ENCODE results near the gene RNF34. TPM values are rescaled to one million over a fixed set of nuclear protein-coding genes. Genes with fewer than 3 reads are reported as not detected.
A peak's percentile ranks its signal among the peaks of the same experiment; 100 is the strongest.

Gene RNF34
- total RNA-seq, 1 experiment from 2014 or later = 40.9 TPM

DNA sequence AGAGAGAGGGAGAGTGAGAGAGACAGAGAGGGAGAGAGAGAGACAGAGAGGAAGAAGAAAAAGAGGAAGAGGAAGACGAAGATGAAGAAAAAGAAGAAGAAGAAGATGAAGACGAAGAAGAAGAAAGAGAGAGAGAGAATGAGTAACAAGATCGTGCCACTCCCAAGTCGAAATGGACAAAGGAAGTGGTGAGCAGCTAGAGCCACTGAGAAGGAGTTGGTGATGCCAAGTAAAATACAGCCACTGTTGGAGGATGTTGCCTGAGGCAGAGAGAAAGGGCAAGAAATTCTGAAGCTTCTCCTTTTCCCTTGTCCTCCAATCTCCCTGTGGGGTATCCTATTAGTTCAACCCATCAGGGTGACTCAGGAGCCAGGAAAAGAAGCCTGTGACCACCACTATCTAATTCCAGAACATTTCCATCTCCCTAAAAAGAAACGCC, 35.2 kb upstream of the RNF34 start:
- H3K27ac Mint-ChIP-seq (ENCODE audit: low read depth, unreplicated experiment) = no peak overlapping the region
- H3K4me1 Mint-ChIP-seq (ENCODE audit: insufficient read depth, unreplicated experiment) = peaks cover 10% of the 10 kb centered on the region
- TF ChIP-seq, protein P1, sequence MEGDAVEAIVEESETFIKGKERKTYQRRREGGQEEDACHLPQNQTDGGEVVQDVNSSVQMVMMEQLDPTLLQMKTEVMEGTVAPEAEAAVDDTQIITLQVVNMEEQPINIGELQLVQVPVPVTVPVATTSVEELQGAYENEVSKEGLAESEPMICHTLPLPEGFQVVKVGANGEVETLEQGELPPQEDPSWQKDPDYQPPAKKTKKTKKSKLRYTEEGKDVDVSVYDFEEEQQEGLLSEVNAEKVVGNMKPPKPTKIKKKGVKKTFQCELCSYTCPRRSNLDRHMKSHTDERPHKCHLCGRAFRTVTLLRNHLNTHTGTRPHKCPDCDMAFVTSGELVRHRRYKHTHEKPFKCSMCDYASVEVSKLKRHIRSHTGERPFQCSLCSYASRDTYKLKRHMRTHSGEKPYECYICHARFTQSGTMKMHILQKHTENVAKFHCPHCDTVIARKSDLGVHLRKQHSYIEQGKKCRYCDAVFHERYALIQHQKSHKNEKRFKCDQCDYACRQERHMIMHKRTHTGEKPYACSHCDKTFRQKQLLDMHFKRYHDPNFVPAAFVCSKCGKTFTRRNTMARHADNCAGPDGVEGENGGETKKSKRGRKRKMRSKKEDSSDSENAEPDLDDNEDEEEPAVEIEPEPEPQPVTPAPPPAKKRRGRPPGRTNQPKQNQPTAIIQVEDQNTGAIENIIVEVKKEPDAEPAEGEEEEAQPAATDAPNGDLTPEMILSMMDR (IDR thresholded peaks at IDR 0.05; ENCODE audit: unreplicated experiment) = no peak
- intact Hi-C loops (cut with micrococcal nuclease) = no loop called here
- no peaks in the 10 kb centered on the region for H3K9me3 Mint-ChIP-seq (ENCODE audit: unreplicated experiment)
- no TSS peak for BruUV-seq (replicated peaks)
- DNase-seq (ENCODE audit: unreplicated experiment) = peak; percentile 63
- POLR2A ChIA-PET = interaction anchor here (0.6 to 3.0 kb wide), 2 partner anchors 13 to 1163 kb away, joined by 3 to 19 read pairs; partner anchors contain the start of gene ANAPC5
- CTCF ChIA-PET = interaction anchor here (1.0 kb wide), 1 partner anchor 30 kb away, joined by 3 read pairs; no protein-coding TSS in a partner anchor
- no peaks in the 10 kb centered on the region for H3K27me3 Mint-ChIP-seq (ENCODE audit: insufficient read depth, unreplicated experiment)
- H3K36me3 Mint-ChIP-seq (ENCODE audit: insufficient read depth, unreplicated experiment) = no peaks in the 10 kb centered on the region
- H3K4me3 Mint-ChIP-seq (ENCODE audit: unreplicated experiment) = no peak overlapping the region

DNA sequence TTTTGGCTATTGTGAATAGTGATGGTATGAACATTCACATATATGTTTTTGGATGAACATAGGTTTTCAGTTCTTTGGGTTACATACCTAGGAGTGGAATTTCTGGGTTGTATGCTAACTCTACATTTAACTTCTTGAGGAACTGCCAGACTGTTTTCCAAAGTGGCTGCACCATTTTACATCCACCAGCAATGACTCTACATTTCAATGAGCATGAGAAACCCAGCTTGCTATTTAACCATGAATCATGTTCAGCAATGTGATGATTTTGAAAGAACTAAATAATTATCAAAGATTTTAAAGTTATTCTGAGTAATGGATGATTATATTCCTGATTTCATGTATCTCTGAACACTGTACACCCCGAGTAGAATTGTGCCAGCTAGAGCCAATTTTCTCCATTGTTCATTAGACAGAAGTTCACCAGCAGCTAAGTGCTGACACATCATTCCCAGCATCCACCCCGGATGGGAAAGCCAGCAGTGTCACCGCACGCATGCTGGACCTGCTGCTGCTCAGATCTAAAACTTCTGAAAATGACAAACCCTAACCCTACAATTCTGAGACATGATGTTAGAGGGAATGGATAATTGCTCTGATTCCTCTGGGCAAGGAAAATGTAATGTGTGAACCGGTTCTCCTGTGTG, 34.4 kb upstream of the RNF34 start:
- Mint-ChIP-seq H3K27me3 (ENCODE audit: insufficient read depth, unreplicated experiment) (no peaks in the 10 kb centered on the region), H3K36me3 (ENCODE audit: insufficient read depth, unreplicated experiment) (no peaks in the 10 kb centered on the region), H3K27ac (ENCODE audit: low read depth, unreplicated experiment) (no peak overlapping the region), H3K4me3 (ENCODE audit: unreplicated experiment) (no peak overlapping the region), H3K4me1 (ENCODE audit: insufficient read depth, unreplicated experiment) (peaks cover 10% of the 10 kb centered on the region), H3K9me3 (ENCODE audit: unreplicated experiment) (no peaks in the 10 kb centered on the region)
- no TSS peak for BruUV-seq (replicated peaks)
- intact Hi-C loops (cut with micrococcal nuclease) = no loop called here
- TF ChIP-seq, protein P1 (IDR thresholded peaks at IDR 0.05; ENCODE audit: unreplicated experiment) = no peak
- ChIA-PET POLR2A (interaction anchor here (1.0 to 3.0 kb wide), 2 partner anchors 13 to 34 kb away, joined by 3 to 19 read pairs; partner anchors contain the start of genes ANAPC5 and RNF34), CTCF (interaction anchor here (1.0 kb wide), 1 partner anchor 31 kb away, joined by 3 read pairs; no protein-coding TSS in a partner anchor)
- no peak for DNase-seq (ENCODE audit: unreplicated experiment)

DNA sequence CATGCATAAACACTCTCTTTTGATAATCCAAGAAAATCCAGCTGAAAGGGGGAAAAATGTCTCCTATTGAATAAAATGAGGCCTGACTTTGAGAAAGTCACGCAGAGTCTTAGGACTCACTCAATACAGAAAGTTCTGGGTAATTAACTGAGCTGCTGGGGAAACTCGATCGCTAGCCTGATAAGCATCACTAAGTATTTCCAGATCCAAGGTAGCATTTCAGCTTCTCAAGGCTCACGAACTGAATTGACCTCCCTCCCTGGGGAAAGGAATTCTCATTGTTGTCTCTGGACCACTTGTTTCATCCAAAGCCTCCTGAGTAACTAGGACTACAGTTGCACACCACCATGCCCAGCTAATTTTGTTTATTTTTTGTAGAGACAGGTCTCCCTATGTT, 33.9 kb upstream of the RNF34 start:
- Mint-ChIP-seq H3K27me3 (ENCODE audit: insufficient read depth, unreplicated experiment) (no peaks in the 10 kb centered on the region), H3K4me3 (ENCODE audit: unreplicated experiment) (no peak overlapping the region), H3K4me1 (ENCODE audit: insufficient read depth, unreplicated experiment) (peaks cover 10% of the 10 kb centered on the region), H3K9me3 (ENCODE audit: unreplicated experiment) (no peaks in the 10 kb centered on the region), H3K36me3 (ENCODE audit: insufficient read depth, unreplicated experiment) (no peaks in the 10 kb centered on the region), H3K27ac (ENCODE audit: low read depth, unreplicated experiment) (no peak overlapping the region)
- TF ChIP-seq, protein P1 (IDR thresholded peaks at IDR 0.05; ENCODE audit: unreplicated experiment) = no peak
- DNase-seq (ENCODE audit: unreplicated experiment) = no peak
- BruUV-seq (replicated peaks) = no TSS peak
- intact Hi-C loops (cut with micrococcal nuclease) = no loop called here
- ChIA-PET CTCF (no interaction called here), POLR2A (interaction anchor here (1.0 to 3.0 kb wide), 2 partner anchors 14 to 34 kb away, joined by 3 to 19 read pairs; partner anchors contain the start of genes ANAPC5 and RNF34)

DNA sequence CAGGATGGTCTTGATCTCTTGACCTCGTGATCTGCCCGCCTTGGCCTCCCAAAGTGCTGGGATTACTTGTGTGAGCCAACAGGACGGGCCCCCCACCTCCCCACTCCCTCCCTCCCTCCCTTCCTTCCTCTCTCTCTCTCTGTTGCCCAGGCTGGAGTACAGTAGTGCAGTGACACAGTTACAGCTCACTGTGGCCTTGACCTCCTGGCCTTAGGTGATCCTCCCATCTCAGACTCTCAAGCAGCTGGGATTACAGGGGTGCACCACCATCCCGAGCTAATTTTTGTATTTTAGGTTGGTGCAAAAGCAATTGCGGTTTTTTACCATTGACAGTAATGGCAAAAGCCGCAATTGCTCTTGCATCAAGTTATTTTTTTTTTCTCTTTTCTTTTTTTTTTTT, 28.5 kb upstream of the RNF34 start:
- no peaks in the 10 kb centered on the region for H3K4me1 Mint-ChIP-seq (ENCODE audit: insufficient read depth, unreplicated experiment)
- H3K36me3 Mint-ChIP-seq (ENCODE audit: insufficient read depth, unreplicated experiment) = no peaks in the 10 kb centered on the region
- intact Hi-C loops (cut with micrococcal nuclease) = no loop called here
- H3K27me3 Mint-ChIP-seq (ENCODE audit: insufficient read depth, unreplicated experiment) = no peaks in the 10 kb centered on the region
- TF ChIP-seq, protein P1 (IDR thresholded peaks at IDR 0.05; ENCODE audit: unreplicated experiment) = no peak
- no peak for DNase-seq (ENCODE audit: unreplicated experiment)
- H3K27ac Mint-ChIP-seq (ENCODE audit: low read depth, unreplicated experiment) = no peak overlapping the region
- H3K9me3 Mint-ChIP-seq (ENCODE audit: unreplicated experiment) = no peaks in the 10 kb centered on the region
- H3K4me3 Mint-ChIP-seq (ENCODE audit: unreplicated experiment) = no peak overlapping the region
- ChIA-PET CTCF (no interaction called here), POLR2A (interaction anchor here (0.6 kb wide), 2 partner anchors 50 to 315 kb away, joined by 3 read pairs; no protein-coding TSS in a partner anchor)
- BruUV-seq (replicated peaks) = no TSS peak
